Measurements from ENCODE around the gene FRMD1.

GRCh38 chr6:168007592-168008338 lies 71.2 kb downstream of the FRMD1 start:
- TF ChIP-seq GATA2 (IDR thresholded peaks at IDR 0.05; ENCODE audit: low read depth, low read length) (no peak), GATA3 (IDR thresholded peaks at IDR 0.05; ENCODE audit: low read depth, low read length) (no peak)

Data from SH-SY5Y (cell line).